HL-60 (cell line): ENCODE data around the gene DAPL1.

Source experiments
- GABPA ChIP-seq: IDR thresholded peaks from 2 replicates; pipeline ENCODE4 v1.6.1; 2012; ENCODE audit warnings: low read depth
- POLR2AphosphoS5 ChIP-seq: IDR thresholded peaks from 2 replicates; pipeline ENCODE4 v1.6.1; 2012; ENCODE audit warnings: low read depth
- TF ChIP-seq, protein P1 (sequence below): IDR thresholded peaks from one replicate; pipeline ENCODE4 v1.5.1; 2011; ENCODE audit warnings: low read length, control low read depth, inconsistent platforms; ENCODE audit not compliant: insufficient read depth

DNA sequence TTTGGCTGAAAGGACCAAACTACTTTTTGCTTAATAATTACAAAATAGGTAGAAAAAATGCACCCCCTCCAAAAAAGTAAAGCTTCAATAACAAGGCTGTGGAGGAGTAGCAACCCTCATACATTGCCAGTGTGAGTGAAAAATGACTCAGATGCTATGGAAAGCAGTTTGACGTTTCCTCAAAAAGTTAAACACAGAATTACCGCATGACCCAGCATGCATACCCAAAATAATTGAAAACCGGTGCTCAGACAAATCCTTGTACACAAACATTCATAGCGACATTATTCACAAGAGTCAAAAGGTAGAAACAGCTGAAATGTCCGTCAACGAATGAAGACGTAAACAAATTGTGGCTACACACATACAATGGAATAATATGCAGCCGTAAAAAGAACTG lies 38.8 kb upstream of the DAPL1 start:
- TF ChIP-seq, protein P1, sequence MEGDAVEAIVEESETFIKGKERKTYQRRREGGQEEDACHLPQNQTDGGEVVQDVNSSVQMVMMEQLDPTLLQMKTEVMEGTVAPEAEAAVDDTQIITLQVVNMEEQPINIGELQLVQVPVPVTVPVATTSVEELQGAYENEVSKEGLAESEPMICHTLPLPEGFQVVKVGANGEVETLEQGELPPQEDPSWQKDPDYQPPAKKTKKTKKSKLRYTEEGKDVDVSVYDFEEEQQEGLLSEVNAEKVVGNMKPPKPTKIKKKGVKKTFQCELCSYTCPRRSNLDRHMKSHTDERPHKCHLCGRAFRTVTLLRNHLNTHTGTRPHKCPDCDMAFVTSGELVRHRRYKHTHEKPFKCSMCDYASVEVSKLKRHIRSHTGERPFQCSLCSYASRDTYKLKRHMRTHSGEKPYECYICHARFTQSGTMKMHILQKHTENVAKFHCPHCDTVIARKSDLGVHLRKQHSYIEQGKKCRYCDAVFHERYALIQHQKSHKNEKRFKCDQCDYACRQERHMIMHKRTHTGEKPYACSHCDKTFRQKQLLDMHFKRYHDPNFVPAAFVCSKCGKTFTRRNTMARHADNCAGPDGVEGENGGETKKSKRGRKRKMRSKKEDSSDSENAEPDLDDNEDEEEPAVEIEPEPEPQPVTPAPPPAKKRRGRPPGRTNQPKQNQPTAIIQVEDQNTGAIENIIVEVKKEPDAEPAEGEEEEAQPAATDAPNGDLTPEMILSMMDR, result no peak
- TF ChIP-seq POLR2AphosphoS5, result no peak
- TF ChIP-seq GABPA, result no peak
